Thyroid gland (tissue), 4 donors: ENCODE measurements around the gene ST6GALNAC2. TPM values are rescaled to one million over a fixed set of nuclear protein-coding genes. Genes with fewer than 3 reads are reported as not detected.

Experiments
- DNase-seq, 2 donors: peaks; one replicate each; pipeline ENCODE4 v3.0.0-alpha.2; 2019
- H3K27ac ChIP-seq, 3 donors: fragments of 200-600 bp; sonication (generic); 1 replicate in 2 of 3; 2 replicates in 1 of 3; pipeline ENCODE4 v1.5.1; 2016 to 2019; ENCODE audit warnings: mild to moderate bottlenecking in 1 of 3, moderate library complexity in 1 of 3
- H3K27me3 ChIP-seq: fragments of 200-600 bp; sonication (generic); one replicate; pipeline ENCODE4 v1.5.1; 2019
- H3K36me3 ChIP-seq, 2 donors: fragments of 200-600 bp; sonication (generic); one replicate each; pipeline ENCODE4 v1.5.1; 2016 to 2019
- H3K4me1 ChIP-seq, 2 donors: fragments of 200-600 bp; sonication (generic); one replicate each; pipeline ENCODE4 v1.5.1; 2017 to 2019
- H3K4me3 ChIP-seq, 3 donors: fragments of 200-600 bp; sonication (generic); replicated peaks in 1 of 3; 1 replicate in 2 of 3; 2 replicates in 1 of 3; pipeline ENCODE4 v1.5.1; 2016; ENCODE audit warnings: mild to moderate bottlenecking in 1 of 3
- H3K9me3 ChIP-seq: fragments of 200-600 bp; sonication (generic); one replicate; pipeline ENCODE4 v1.5.1; 2017
- POLR2A ChIP-seq, 2 donors: fragments of 450-650 bp; IDR thresholded peaks; one replicate each; pipeline ENCODE4 v1.6.1; 2017; ENCODE audit warnings: antibody characterized with exemption in 2 of 2, mild to moderate bottlenecking in 2 of 2, moderate library complexity in 1 of 2
- WGBS, 2 donors: methylation state at CpG; one replicate each; pipeline ENCODE4 v1.1.5; 2017; 5-methylcytosine and 5-hydroxymethylcytosine counted together
- intact Hi-C: fragments of 100-400 bp; cut with DNase I; formaldehyde crosslinking; loops from one replicate; pipeline ENCODE4 v1.15.1; 2023
- total RNA-seq, 4 donors: library from RNA; depleted of rRNA; stranded (reverse); fragments of >200 nt; gene quantifications; one replicate each; pipeline ENCODE4 v1.2.3, GENCODE V29; 2016
- TF ChIP-seq, protein P1 (sequence below), 6 experiments: fragments of 200-600 bp in 3 of 6; fragments of 450-650 bp in 3 of 6; sonication (generic) in 3 of 6; IDR thresholded peaks; one replicate each; pipeline ENCODE4 v1.5.1; 2016 to 2019; ENCODE audit warnings: antibody characterized with exemption in 6 of 6, mild to moderate bottlenecking in 2 of 6, inconsistent platforms in 1 of 6, moderate library complexity in 1 of 6

ST6GALNAC2 gene
- total RNA-seq, 4 donors from 2014 or later = 32.7 to 65.4 (median 42.6) TPM

DNA sequence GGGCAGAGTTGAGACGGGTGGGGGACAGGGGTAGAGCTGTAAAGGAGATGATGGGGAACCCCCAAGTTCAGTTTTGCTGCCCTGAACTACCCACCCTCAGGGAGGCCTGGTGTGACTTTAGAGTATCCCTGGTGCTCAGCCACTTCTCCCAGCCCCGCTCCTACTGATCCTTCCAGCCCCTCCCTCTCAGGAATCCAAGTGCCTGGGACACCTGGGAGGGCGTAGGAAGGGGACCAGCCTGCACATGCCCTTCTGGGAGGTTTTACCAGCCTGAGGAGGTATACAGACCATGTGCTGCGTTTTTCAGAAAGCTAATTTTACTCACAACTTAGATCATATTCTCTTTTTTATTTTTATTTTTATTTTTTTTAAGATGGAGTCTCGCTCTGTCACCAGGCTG lies 4.1 kb downstream of the ST6GALNAC2 start:
- DNase-seq = peak in 1 of 2 donors; percentile 16
- no peaks in the 10 kb centered on the region for H3K27me3 ChIP-seq
- intact Hi-C loops = no loop called here

DNA sequence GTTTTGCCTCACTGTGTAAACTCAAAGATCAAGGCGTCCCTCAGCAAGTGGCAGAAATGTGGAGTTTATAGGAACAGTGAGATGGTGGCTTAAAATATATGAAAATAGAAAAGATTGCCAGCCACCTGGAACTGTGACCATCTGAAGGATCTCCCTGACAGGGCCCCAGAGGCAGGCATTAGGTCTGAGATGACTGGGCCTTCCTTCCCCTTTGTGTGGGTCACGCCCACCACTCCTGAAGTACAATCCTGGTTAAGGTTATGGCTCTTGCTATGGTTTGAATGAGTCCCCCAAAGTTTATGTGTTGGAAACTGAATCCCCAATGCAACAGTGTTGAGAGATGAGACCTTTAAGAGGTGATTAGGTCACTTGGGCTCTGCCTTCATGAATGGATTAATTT lies 6.4 kb downstream of the ST6GALNAC2 start:
- TF ChIP-seq, protein P1, sequence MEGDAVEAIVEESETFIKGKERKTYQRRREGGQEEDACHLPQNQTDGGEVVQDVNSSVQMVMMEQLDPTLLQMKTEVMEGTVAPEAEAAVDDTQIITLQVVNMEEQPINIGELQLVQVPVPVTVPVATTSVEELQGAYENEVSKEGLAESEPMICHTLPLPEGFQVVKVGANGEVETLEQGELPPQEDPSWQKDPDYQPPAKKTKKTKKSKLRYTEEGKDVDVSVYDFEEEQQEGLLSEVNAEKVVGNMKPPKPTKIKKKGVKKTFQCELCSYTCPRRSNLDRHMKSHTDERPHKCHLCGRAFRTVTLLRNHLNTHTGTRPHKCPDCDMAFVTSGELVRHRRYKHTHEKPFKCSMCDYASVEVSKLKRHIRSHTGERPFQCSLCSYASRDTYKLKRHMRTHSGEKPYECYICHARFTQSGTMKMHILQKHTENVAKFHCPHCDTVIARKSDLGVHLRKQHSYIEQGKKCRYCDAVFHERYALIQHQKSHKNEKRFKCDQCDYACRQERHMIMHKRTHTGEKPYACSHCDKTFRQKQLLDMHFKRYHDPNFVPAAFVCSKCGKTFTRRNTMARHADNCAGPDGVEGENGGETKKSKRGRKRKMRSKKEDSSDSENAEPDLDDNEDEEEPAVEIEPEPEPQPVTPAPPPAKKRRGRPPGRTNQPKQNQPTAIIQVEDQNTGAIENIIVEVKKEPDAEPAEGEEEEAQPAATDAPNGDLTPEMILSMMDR (IDR thresholded peaks at IDR 0.05) = no peak
- TF ChIP-seq POLR2A (IDR thresholded peaks at IDR 0.05) = no peak
- WGBS, 2 donors = 91 to 100% methylated on average over 2 of the region's 2 CpGs
- no peak for DNase-seq
- H3K4me1 ChIP-seq = peaks cover 12% of the 10 kb centered on the region in 2 donors
- no peaks in the 10 kb centered on the region for H3K36me3 ChIP-seq
- no peaks in the 10 kb centered on the region for H3K9me3 ChIP-seq
- no peak overlapping the region for H3K4me3 ChIP-seq
- intact Hi-C loops = no loop called here
- no peaks in the 10 kb centered on the region for H3K27me3 ChIP-seq
- H3K27ac ChIP-seq = no peak overlapping the region

More for the DNA sequence above, 4.1 kb downstream of the ST6GALNAC2 start:
- WGBS, 2 donors = 75 to 92% methylated on average over 5 of the region's 5 CpGs
- Histone ChIP-seq H3K27ac (peak overlapping the region in 2 of 3 donors; percentile 27 to 61), H3K4me3 (no peak overlapping the region), H3K9me3 (no peaks in the 10 kb centered on the region), H3K4me1 (peaks cover 22 to 24% of the 10 kb centered on the region in 2 donors), H3K36me3 (no peaks in the 10 kb centered on the region)
- TF ChIP-seq, protein P1 (IDR thresholded peaks at IDR 0.05) = no peak
- TF ChIP-seq POLR2A (IDR thresholded peaks at IDR 0.05) = no peak

DNA sequence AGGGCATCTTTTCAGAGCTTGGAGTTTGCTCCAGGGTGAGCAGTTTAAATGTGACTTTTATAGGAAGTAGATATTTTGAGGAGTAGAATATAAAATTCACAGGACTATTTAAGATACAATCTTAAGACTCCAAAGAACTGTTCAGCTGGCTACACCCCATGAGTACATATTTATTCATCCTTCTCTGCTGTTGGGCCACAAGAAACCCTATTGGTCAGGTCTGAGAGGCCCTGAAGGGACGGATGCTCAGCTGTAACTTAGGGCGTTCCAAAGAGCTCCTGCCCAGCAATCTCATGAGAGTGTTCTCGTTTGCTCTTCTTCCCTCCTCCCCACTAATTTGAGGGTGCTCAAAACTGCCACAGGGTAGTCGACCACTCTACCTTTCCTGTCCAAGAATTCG lies 7.3 kb downstream of the ST6GALNAC2 start:
- Histone ChIP-seq H3K27ac (no peak overlapping the region), H3K27me3 (no peaks in the 10 kb centered on the region), H3K9me3 (no peaks in the 10 kb centered on the region), H3K36me3 (no peaks in the 10 kb centered on the region), H3K4me1 (peaks cover 10 to 12% of the 10 kb centered on the region in 2 donors), H3K4me3 (no peak overlapping the region)
- TF ChIP-seq POLR2A (IDR thresholded peaks at IDR 0.05) = no peak
- TF ChIP-seq, protein P1 (IDR thresholded peaks at IDR 0.05) = no peak
- intact Hi-C loops = no loop called here
- WGBS, 2 donors = 74 to 85% methylated on average over 5 of the region's 5 CpGs
- DNase-seq = no peak

- H3K27me3 ChIP-seq = no peaks in the 10 kb centered on the region
- peaks cover 10 to 12% of the 10 kb centered on the region in 2 donors for H3K4me1 ChIP-seq
- intact Hi-C loops = no loop called here
These were observed 7.8 kb downstream of the ST6GALNAC2 start for GRCh38 chr17:76577876-76578275.

DNA sequence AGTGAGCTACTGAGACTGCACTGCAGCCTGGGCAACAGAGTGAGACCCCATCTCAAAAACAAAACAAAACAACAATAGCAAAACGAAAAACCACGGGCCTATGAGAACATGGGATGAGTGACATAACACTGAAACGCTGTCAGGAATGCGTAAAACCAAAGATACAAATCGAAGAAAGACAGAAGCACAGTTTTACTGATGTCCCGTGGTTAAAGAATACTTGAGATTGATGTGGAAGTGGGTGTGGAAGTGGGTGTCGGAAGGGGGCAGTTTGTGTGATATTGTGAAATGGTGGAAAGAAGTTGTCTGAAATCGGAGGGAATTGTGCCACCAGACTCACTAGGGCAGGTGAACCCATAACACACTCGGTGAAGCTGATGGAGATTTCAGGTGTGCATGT lies 9.5 kb downstream of the ST6GALNAC2 start:
- WGBS, 2 donors = 91 to 93% methylated on average over 9 of the region's 9 CpGs

More at GRCh38 chr17:76577876-76578275, 7.8 kb downstream of the ST6GALNAC2 start:
- DNase-seq = no peak
- no peaks in the 10 kb centered on the region for H3K36me3 ChIP-seq
- TF ChIP-seq POLR2A (IDR thresholded peaks at IDR 0.05) = no peak
- TF ChIP-seq, protein P1 (IDR thresholded peaks at IDR 0.05) = no peak
- no peak overlapping the region for H3K4me3 ChIP-seq
- H3K27ac ChIP-seq = no peak overlapping the region
- no peaks in the 10 kb centered on the region for H3K9me3 ChIP-seq
- WGBS, 2 donors = 94 to 97% methylated on average over 7 of the region's 7 CpGs

More for the DNA sequence above, 9.5 kb downstream of the ST6GALNAC2 start:
- no peak overlapping the region for H3K27ac ChIP-seq
- no peaks in the 10 kb centered on the region for H3K36me3 ChIP-seq
- intact Hi-C loops = no loop called here
- no peak overlapping the region for H3K4me3 ChIP-seq
- no peak for DNase-seq
- peaks cover 19 to 23% of the 10 kb centered on the region in 2 donors for H3K4me1 ChIP-seq
- TF ChIP-seq, protein P1 (IDR thresholded peaks at IDR 0.05) = no peak
- TF ChIP-seq POLR2A (IDR thresholded peaks at IDR 0.05) = no peak
- no peaks in the 10 kb centered on the region for H3K9me3 ChIP-seq
- no peaks in the 10 kb centered on the region for H3K27me3 ChIP-seq
